K562 (cell line): ENCODE results near the gene HSPA2.

Experiments used
- NR3C1 ChIP-seq: sonication (generic); formaldehyde crosslinking; IDR thresholded peaks from 2 replicates; pipeline ENCODE4 v1.8.1; 2022; ENCODE audit warnings: missing genetic modification reagents
- RAD21 ChIP-seq, 2 experiments: fragments of 250-450 bp in 1 of 2; fragments of 450-650 bp in 1 of 2; sonication (Bioruptor Pico) in 1 of 2; formaldehyde crosslinking in 1 of 2; IDR thresholded peaks in 1 of 2; conservative IDR thresholded peaks in 1 of 2; 2 replicates each; pipeline versions ENCODE4 v1.4.0 to v1.8.0; 2020 to 2022; ENCODE audit warnings: mild to moderate bottlenecking in 2 of 2, moderate library complexity in 1 of 2
- ZKSCAN3 ChIP-seq: fragments of 250-450 bp; sonication (Bioruptor Pico); IDR thresholded peaks from 2 replicates; pipeline ENCODE4 v1.4.0; 2020

DNA sequence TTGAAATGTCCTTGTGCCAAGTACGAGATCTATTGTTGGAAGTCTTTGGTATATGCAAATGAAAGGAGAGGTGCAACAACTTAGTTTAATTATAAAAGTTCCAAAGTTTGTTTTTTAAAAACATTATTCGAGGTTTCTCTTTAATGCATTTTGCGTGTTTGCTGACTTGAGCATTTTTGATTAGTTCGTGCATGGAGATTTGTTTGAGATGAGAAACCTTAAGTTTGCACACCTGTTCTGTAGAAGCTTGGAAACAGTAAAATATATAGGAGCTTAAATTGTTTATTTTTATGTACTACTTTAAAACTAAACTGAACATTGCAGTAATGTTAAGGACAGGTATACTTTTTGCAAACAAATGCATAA is 2.3 kb downstream of the HSPA2 start:
- TF ChIP-seq ZKSCAN3 (no peak), NR3C1 (no peak), RAD21 (CRISPR knock-in tag; conservative IDR thresholded peaks at IDR 0.05 in 1 of 2, IDR thresholded peaks at IDR 0.05 in 1 of 2) (no peak)
